NCI-H226 (cell line): ENCODE measurements around the gene ENG.

Experiments
- DNase-seq: peaks from one replicate; pipeline ENCODE4 v3.0.0-alpha.2; 2015

Gene ENG

GRCh38 chr9:127812011-127812410 is 42.4 kb downstream of the ENG start:
- no peak for DNase-seq

- DNase-seq, result no peak
Observed at GRCh38 chr9:127810378-127811187, 43.9 kb downstream of the ENG start.

- no peak for DNase-seq
Observed at GRCh38 chr9:127809540-127810377, 44.7 kb downstream of the ENG start.

GRCh38 chr9:127809002-127809539 is 45.4 kb downstream of the ENG start:
- no peak for DNase-seq

- DNase-seq, result no peak
Observed at GRCh38 chr9:127808347-127809001, 46.0 kb downstream of the ENG start.

GRCh38 chr9:127806871-127807270 is 47.6 kb downstream of the ENG start:
- no peak for DNase-seq

GRCh38 chr9:127805620-127806019 is 48.8 kb downstream of the ENG start:
- DNase-seq, result no peak

GRCh38 chr9:127803507-127804352 is 50.7 kb downstream of the ENG start:
- DNase-seq, result peak; percentile 86

GRCh38 chr9:127802576-127803443 is 51.6 kb downstream of the ENG start, which contains the start of gene FPGS:
FPGS (plus strand) TSS chr9:127802882; CDS start chr9:127802925, 43 bp downstream.
- peak; percentile 87 for DNase-seq

- DNase-seq, result peak; percentile 55
Observed at GRCh38 chr9:127801955-127802575, 52.4 kb downstream of the ENG start.

- DNase-seq, result no peak
Observed at GRCh38 chr9:127796852-127797370, 57.5 kb downstream of the ENG start.

GRCh38 chr9:127796225-127796813 is 58.1 kb downstream of the ENG start:
- DNase-seq, result no peak

- no peak for DNase-seq
Observed at GRCh38 chr9:127794001-127794791, 60.3 kb downstream of the ENG start.

- DNase-seq, result no peak
Observed at GRCh38 chr9:127793093-127793708, 61.3 kb downstream of the ENG start.

- DNase-seq, result no peak
Observed at GRCh38 chr9:127792417-127793031, 61.9 kb downstream of the ENG start.

- DNase-seq, result no peak
Observed at GRCh38 chr9:127791085-127791484, 63.4 kb downstream of the ENG start.

GRCh38 chr9:127790094-127790855 is 64.2 kb downstream of the ENG start:
- no peak for DNase-seq
